GM20431 (cell line): ENCODE data around the gene TYW1B.
"Not testable (repeated sequence)": the region's sequence is repeated elsewhere in the genome, so short reads cannot be mapped to it uniquely, and the experiment has no call there.

Experiments
- in situ Hi-C: fragments of 300-500 bp; cut with MseI, MboI; formaldehyde crosslinking; loops from one replicate; pipeline ENCODE4 v1.15.0; 2020; ENCODE audit warnings: low sequenced_read_pairs; ENCODE audit not compliant: unreplicated experiment

Gene TYW1B, protein sequence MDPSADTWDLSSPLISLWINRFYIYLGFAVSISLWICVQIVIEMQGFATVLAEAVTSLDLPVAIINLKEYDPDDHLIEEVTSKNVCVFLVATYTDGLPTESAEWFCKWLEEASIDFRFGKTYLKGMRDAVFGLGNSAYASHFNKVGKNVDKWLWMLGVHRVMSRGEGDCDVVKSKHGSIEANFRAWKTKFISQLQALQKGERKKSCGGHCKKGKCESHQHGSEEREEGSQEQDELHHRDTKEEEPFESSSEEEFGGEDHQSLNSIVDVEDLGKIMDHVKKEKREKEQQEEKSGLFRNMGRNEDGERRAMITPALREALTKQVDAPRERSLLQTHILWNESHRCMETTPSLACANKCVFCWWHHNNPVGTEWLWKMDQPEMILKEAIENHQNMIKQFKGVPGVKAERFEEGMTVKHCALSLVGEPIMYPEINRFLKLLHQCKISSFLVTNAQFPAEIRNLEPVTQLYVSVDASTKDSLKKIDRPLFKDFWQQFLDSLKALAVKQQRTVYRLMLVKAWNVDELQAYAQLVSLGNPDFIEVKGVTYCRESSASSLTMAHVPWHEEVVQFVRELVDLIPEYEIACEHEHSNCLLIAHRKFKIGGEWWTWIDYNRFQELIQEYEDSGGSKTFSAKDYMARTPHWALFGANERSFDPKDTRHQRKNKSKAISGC

GRCh38 chr7:72827839-72828591, at the start of gene TYW1B:
TSS of gene TYW1B (minus strand) at chr7:72828200. CDS start at chr7:72828075, 125 bp downstream.
- in situ Hi-C loops, result not testable (repeated sequence)

GRCh38 chr7:72867591-72867990, 39.6 kb upstream of the TYW1B start:
- in situ Hi-C loops, result not testable (repeated sequence)

DNA sequence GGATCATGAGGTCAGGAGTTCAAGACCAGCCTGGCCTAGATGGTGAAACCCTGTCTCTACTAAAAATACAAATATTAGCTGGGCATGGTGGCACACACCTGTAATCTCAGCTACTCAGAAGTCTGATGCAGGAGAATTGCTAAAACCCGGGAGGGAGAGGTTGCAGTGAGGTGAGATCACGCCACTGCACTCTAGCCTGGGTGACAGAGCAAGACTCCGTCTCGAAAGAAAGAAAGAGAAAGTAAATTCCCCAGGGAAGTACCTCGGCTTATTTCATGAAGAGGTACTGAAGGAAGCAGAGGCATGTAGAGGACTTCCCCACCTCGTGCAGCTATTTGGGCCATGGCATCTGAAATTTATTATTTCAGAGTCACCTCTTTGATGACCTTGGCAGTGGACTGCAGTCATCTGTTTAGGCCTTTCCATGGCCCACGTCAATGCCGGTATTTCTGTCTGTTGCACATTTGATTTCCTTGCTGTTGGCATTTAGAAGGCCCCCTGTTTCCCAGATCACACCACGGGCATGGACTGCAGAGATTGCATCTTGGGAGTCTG, 30.9 kb upstream of the TYW1B start:
- in situ Hi-C loops, result not testable (repeated sequence)

DNA sequence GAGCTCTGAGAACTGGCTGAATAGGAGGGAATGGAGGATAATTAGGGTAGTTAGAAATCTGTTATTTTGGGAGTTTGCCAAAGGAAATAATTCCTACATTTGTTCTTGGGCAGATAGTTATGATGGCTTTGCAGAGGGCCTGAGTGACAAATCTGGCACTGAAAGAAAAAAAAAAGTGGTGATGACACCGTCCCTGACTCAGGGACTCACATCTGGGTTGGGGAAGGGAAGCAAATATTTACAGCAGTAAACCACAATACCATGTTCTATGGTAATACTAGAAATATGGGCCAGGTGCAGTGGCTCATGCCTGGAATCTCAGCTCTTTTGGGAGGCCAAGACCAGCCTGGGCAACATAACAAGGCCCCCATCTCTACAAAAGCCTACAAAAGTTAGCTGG, 29.9 kb upstream of the TYW1B start:
- in situ Hi-C loops, result not testable (repeated sequence)

DNA sequence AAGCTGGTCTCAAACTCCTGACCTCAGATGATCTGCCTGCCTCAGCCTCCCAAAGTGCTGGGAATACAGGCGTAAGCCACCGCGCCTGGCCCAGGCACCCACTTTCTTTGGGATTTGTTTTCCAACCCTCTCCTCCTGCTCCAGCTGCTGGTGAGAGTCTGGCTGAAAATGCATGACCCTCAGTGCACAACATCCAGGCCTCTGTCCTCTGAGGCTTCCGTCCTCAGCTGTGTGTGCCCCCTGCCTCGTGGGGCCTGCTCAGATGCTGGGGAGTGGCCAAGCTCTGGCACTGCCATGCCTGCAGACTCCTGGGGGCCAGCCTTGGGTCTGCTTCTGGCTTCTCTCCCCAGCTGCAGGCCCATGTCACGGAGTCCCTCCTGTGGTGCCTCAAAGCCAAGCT, 27.3 kb upstream of the TYW1B start:
- in situ Hi-C loops, result not testable (repeated sequence)

DNA sequence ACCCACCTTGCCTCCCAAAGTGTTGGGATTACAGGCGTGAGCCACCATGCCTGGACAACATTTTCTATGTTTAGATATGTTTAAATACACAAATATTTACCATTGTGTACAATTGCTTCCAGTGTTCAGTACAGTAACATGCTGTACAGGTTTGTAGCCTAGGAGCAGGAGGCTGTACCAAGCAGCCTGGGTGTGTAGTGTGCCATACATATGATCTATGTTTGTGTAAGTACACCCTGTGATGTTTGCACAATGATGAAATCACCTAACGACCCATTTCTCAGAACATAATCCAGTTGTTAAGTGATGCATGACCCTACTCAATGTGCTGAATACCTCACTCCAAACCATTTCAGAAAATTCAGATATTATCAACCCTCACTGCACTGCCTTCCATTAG, 24.9 kb upstream of the TYW1B start:
- in situ Hi-C loops, result not testable (repeated sequence)

DNA sequence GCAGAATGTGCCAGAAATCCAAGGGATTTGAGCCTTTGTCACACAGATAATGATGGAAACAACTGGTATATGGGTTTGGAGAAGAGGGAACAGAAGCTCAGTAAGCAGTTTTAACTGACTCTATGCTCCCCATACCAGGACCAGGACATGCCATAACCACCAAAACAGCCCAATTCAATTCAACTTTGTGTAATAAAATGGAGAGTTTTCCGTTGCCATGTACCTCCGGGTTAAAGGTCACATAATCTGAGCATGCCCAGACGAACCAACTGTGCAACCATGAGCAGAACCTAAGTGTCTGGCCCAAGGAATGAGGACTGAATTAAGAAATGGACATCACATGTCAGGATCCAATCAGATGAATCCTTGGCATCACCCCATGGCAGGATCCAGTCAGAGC, 22.7 kb upstream of the TYW1B start:
- in situ Hi-C loops, result not testable (repeated sequence)

DNA sequence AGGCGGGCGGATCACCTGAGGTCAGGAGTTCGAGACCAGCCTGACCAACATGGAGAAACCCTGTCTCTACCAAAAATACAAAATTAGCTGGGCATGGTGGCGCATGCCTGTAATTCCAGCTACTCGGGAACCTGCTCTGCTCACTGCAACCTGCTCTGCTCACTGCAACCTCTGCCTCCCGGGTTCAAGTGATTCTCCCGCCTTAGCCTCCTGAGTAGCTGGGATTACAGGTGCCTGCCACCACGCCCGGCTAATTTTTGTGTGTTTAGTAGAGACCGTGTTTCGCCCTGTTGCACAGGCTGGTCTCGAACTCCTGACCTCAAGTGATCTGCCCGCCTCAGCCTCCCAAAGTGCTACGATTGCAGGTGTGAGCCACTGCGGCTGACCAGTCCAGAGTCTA, 16.1 kb upstream of the TYW1B start:
- in situ Hi-C loops, result not testable (repeated sequence)

GRCh38 chr7:72843166-72843565, 15.2 kb upstream of the TYW1B start:
- in situ Hi-C loops, result not testable (repeated sequence)

- in situ Hi-C loops, result not testable (repeated sequence)
These were observed 13.0 kb upstream of the TYW1B start for GRCh38 chr7:72840966-72841511.

- in situ Hi-C loops, result not testable (repeated sequence)
These were observed 10.3 kb upstream of the TYW1B start for GRCh38 chr7:72838315-72838714.

- in situ Hi-C loops, result not testable (repeated sequence)
These were observed 9.3 kb upstream of the TYW1B start for GRCh38 chr7:72837291-72837690.

- in situ Hi-C loops, result not testable (repeated sequence)
These were observed 2.6 kb upstream of the TYW1B start for GRCh38 chr7:72830567-72830966.

GRCh38 chr7:72829687-72830354, 1.8 kb upstream of the TYW1B start:
- in situ Hi-C loops, result not testable (repeated sequence)

- in situ Hi-C loops, result not testable (repeated sequence)
These were observed 1.3 kb upstream of the TYW1B start for GRCh38 chr7:72829291-72829686.

- in situ Hi-C loops, result not testable (repeated sequence)
These were observed 4.0 kb downstream of the TYW1B start for GRCh38 chr7:72823765-72824732.

DNA sequence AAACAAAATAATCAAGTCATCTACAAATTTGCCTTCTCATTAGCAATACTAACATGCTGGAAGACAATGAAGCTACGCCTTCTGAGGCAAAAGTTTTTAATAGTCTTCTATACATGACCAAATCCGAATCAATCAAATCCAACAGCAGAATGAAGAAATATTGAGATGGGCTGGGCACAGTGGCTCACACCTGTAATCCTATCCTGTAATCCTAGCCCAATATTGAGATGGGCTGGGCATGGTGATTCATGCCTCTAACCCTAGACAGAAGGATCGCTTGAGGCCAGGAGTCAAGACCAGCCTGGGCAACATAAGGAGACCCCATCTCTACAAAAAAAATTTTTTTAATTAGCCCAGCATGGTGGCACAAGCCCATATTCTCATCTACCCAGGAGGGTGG, 5.5 kb downstream of the TYW1B start:
- in situ Hi-C loops, result not testable (repeated sequence)

DNA sequence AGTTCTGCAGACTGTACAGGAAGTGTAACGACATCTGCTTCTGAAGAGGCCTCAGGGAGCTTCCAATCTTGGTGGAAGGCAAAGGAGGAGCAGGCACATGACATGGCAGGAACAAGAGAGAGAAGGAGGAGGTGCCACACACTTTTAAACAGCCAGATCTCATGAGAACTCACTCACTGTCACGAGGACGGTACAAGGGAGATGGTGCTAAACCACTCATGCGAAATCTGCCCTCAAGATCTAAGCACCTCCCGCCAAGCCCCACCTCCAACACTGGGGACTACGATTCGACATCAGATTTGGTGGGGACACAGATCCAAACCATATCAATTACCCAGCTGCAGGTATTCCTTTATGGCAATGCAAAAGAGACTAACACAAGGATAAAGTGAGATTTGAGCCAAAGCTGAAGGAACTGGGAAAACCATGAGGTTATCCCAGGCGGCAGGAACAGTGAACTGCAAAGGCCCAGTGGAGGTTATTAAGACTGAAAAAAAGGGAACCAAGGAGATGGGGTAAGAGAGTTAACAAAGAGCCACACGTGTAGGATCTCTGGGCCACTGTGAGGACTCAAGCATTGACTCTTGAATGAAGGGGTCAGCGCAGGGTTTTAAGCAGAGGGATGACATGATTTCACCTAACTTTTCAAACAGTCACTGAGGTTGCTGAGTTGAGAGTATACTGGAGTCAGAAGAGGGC, 9.2 kb downstream of the TYW1B start:
- in situ Hi-C loops, result not testable (repeated sequence)
